CD14-positive monocyte (primary cell): ENCODE results near the gene EIF5A2. TPM values are rescaled to one million over a fixed set of nuclear protein-coding genes. Genes with fewer than 3 reads are reported as not detected.
"Not testable (repeated sequence)": the region's sequence is repeated elsewhere in the genome, so short reads cannot be mapped to it uniquely, and the experiment has no call there.

Experiments used
- DNase-seq, 3 donors: peaks; one replicate each; pipeline ENCODE4 v3.0.0-alpha.2; 2011 to 2022
- H2AFZ ChIP-seq: 2 replicates; pipeline ENCODE4 v1.6.0; 2012; ENCODE audit warnings: mild to moderate bottlenecking, low read depth, low read length, inconsistent platforms; ENCODE audit not compliant: insufficient read depth, poor library complexity, severe bottlenecking
- H3K27ac ChIP-seq, 2 donors: 1 replicate in 1 of 2; 2 replicates in 1 of 2; pipeline ENCODE4 v1.5.1; 2012 to 2013; ENCODE audit warnings: low read length in 2 of 2, control low read depth in 1 of 2, inconsistent platforms in 1 of 2, low read depth in 1 of 2, mild to moderate bottlenecking in 1 of 2
- H3K27me3 ChIP-seq, 2 donors: one replicate each; pipeline versions ENCODE4 v1.6.0 to v1.6.1; 2011 to 2013; ENCODE audit warnings: low read length in 2 of 2; ENCODE audit not compliant: control insufficient read depth in 2 of 2, insufficient read depth in 2 of 2
- H3K36me3 ChIP-seq, 2 donors: replicated peaks in 1 of 2; 1 replicate in 1 of 2; 2 replicates in 1 of 2; pipeline versions ENCODE4 v1.5.1 to v1.6.1; 2012 to 2013; ENCODE audit warnings: low read length in 2 of 2, control low read depth in 1 of 2, inconsistent platforms in 1 of 2, mild to moderate bottlenecking in 1 of 2; ENCODE audit not compliant: insufficient read depth in 2 of 2, control insufficient read depth in 1 of 2
- H3K4me1 ChIP-seq, 2 donors: 1 replicate in 1 of 2; 2 replicates in 1 of 2; pipeline versions ENCODE4 v1.5.1 to v1.6.1; 2012 to 2013; ENCODE audit warnings: low read length in 2 of 2, control low read depth in 1 of 2, inconsistent platforms in 1 of 2, mild to moderate bottlenecking in 1 of 2, moderate library complexity in 1 of 2; ENCODE audit not compliant: insufficient read depth in 2 of 2, control insufficient read depth in 1 of 2
- H3K4me2 ChIP-seq: replicated peaks from 2 replicates; pipeline ENCODE3; 2012; ENCODE audit warnings: low read length, moderate library complexity, mild to moderate bottlenecking; ENCODE audit not compliant: poor library complexity, severe bottlenecking; ENCODE audit errors: extremely low read depth
- H3K4me3 ChIP-seq, 3 experiments: fragments of 200-600 bp in 1 of 3; sonication (generic) in 1 of 3; replicated peaks in 1 of 3; 1 replicate in 2 of 3; 2 replicates in 1 of 3; pipeline ENCODE4 v1.5.1; 2011 to 2013; ENCODE audit warnings: low read length in 3 of 3, mild to moderate bottlenecking in 3 of 3, control low read depth in 2 of 3, low read depth in 2 of 3, inconsistent platforms in 1 of 3, moderate library complexity in 1 of 3
- H3K79me2 ChIP-seq: 2 replicates; pipeline ENCODE4 v1.6.0; 2012; ENCODE audit warnings: mild to moderate bottlenecking, control low read depth, inconsistent platforms, low read length, moderate library complexity; ENCODE audit not compliant: insufficient read depth
- H3K9ac ChIP-seq: 2 replicates; pipeline ENCODE4 v1.6.0; 2017; ENCODE audit warnings: low read length, mild to moderate bottlenecking; ENCODE audit not compliant: insufficient read depth, poor library complexity, severe bottlenecking
- H3K9me3 ChIP-seq, 2 donors: replicated peaks in 1 of 2; 1 replicate in 1 of 2; 2 replicates in 1 of 2; pipeline versions ENCODE4 v1.5.1 to v1.6.1; 2012 to 2013; ENCODE audit warnings: low read length in 2 of 2, control low read depth in 1 of 2; ENCODE audit not compliant: control insufficient read depth in 1 of 2, insufficient read depth in 1 of 2
- H4K20me1 ChIP-seq: 2 replicates; pipeline ENCODE4 v1.6.0; 2012; ENCODE audit warnings: mild to moderate bottlenecking, low read length, control low read depth, moderate library complexity; ENCODE audit not compliant: insufficient read depth
- H3K27ac Mint-ChIP-seq, 7 donors: one replicate each; pipeline ENCODE4 v1.8.0; 2020; ENCODE audit warnings: mild to moderate bottlenecking in 7 of 7, mixed read lengths in 7 of 7, moderate library complexity in 6 of 7, inconsistent platforms in 2 of 7
- H3K27me3 Mint-ChIP-seq, 3 donors: one replicate each; pipeline ENCODE4 v1.8.0; 2021 to 2022; ENCODE audit warnings: low read depth in 3 of 3, mild to moderate bottlenecking in 3 of 3, mixed read lengths in 3 of 3, moderate library complexity in 3 of 3, inconsistent platforms in 1 of 3
- H3K36me3 Mint-ChIP-seq, 2 donors: one replicate each; pipeline ENCODE4 v1.8.0; 2020; ENCODE audit warnings: mixed read lengths in 2 of 2, inconsistent platforms in 1 of 2, mild to moderate bottlenecking in 1 of 2
- H3K4me1 Mint-ChIP-seq: one replicate; pipeline ENCODE4 v1.8.0; 2020; ENCODE audit warnings: mild to moderate bottlenecking, mixed read lengths
- H3K4me3 Mint-ChIP-seq, 2 donors: one replicate each; pipeline ENCODE4 v1.8.0; 2020; ENCODE audit warnings: mild to moderate bottlenecking in 2 of 2, mixed read lengths in 2 of 2, moderate library complexity in 1 of 2
- H3K9me3 Mint-ChIP-seq, 7 donors: one replicate each; pipeline ENCODE4 v1.8.0; 2020 to 2022; ENCODE audit warnings: mixed read lengths in 7 of 7, mild to moderate bottlenecking in 6 of 7, moderate library complexity in 6 of 7, inconsistent platforms in 2 of 7
- CTCF ChIP-seq: fragments of 200-600 bp; IDR thresholded peaks from one replicate; pipeline ENCODE4 v1.8.0; 2022; ENCODE audit warnings: antibody characterized with exemption, mild to moderate bottlenecking
- WGBS: methylation state at CpG from one replicate; pipeline ENCODE4 v1.1.5; 2013; ENCODE audit warnings: missing lambda C conversion rate; ENCODE audit not compliant: insufficient coverage; 5-methylcytosine and 5-hydroxymethylcytosine counted together
- intact Hi-C, 2 donors: fragments of 100-400 bp; cut with micrococcal nuclease; formaldehyde crosslinking; loops; one replicate each; pipeline versions ENCODE4 v1.15.0 to v1.15.1; 2023
- polyA plus RNA-seq, 3 donors: library from polyadenylated mRNA; depleted of rRNA in 1 of 3; unstranded in 2 of 3; stranded (reverse) in 1 of 3; fragments of 300-500 nt in 2 of 3; fragments of >200 nt in 1 of 3; fragmentation: Illumina TruSeq in 2 of 3; gene quantifications; 1 replicate in 2 of 3; 2 replicates in 1 of 3; pipeline ENCODE4 v1.2.3, GENCODE V29; 2012 to 2021

EIF5A2 gene
- polyA plus RNA-seq, 3 donors, result 0.49 to 5.4 (median 1.4) TPM

- H3K79me2 ChIP-seq, result no peaks in the 10 kb centered on the region
- Mint-ChIP-seq H3K9me3 (peaks cover 10 to 22% (median 14%) of the 10 kb centered on the region in 7 donors), H3K36me3 (no peaks in the 10 kb centered on the region), H3K4me3 (no peak overlapping the region), H3K27me3 (peaks cover 0 to 2% (median 0%) of the 10 kb centered on the region in 3 donors), H3K27ac (no peak overlapping the region), H3K4me1 (no peaks in the 10 kb centered on the region)
- no peak for DNase-seq
- H3K9ac ChIP-seq, result no peak overlapping the region
- H3K36me3 ChIP-seq, result no peaks in the 10 kb centered on the region
- no peak overlapping the region for H2AFZ ChIP-seq
- no peaks in the 10 kb centered on the region for H4K20me1 ChIP-seq
- no peaks in the 10 kb centered on the region for H3K27me3 ChIP-seq
- no peak overlapping the region for H3K27ac ChIP-seq
- H3K9me3 ChIP-seq, result peaks cover 0 to 10% of the 10 kb centered on the region in 2 donors
- no peak overlapping the region for H3K4me3 ChIP-seq
- no peaks in the 10 kb centered on the region for H3K4me1 ChIP-seq
- TF ChIP-seq CTCF, result no peak
- intact Hi-C loops, result no loop called here
- 100% methylated on average over 1 of the region's 1 CpG for WGBS
- H3K4me2 ChIP-seq, result no peak overlapping the region
Measured at GRCh38 chr3:170896781-170897180, 11.7 kb downstream of the EIF5A2 start.

- H3K9ac ChIP-seq, H3K4me1 ChIP-seq, H3K4me3 ChIP-seq, H3K27me3 Mint-ChIP-seq, H3K4me1 Mint-ChIP-seq, H3K4me3 Mint-ChIP-seq, intact Hi-C loops, H3K27me3 ChIP-seq, H3K79me2 ChIP-seq, H2AFZ ChIP-seq, DNase-seq, H3K36me3 ChIP-seq, H4K20me1 ChIP-seq, H3K4me2 ChIP-seq, H3K36me3 Mint-ChIP-seq, H3K27ac ChIP-seq: not testable (repeated sequence)
- Mint-ChIP-seq H3K27ac (peak overlapping the region in 1 of 7 donors; percentile 36), H3K9me3 (peaks cover 10 to 22% (median 14%) of the 10 kb centered on the region in 7 donors)
- peaks cover 0 to 10% of the 10 kb centered on the region in 2 donors for H3K9me3 ChIP-seq
- WGBS, result no CpG with 5 or more reads among the region's 6 CpGs
Measured at GRCh38 chr3:170896333-170896732, 12.1 kb downstream of the EIF5A2 start.
